ENCODE results near the gene HIVEP3.

The HIVEP3 gene

GRCh38 chr1:41675401-41675800, 243.3 kb downstream of the HIVEP3 start:
- Histone ChIP-seq H3K27ac (ENCODE audit: low read depth, low read length, poor library complexity, severe bottlenecking) (no peak overlapping the region), H2AFZ (ENCODE audit: low read length) (no peak overlapping the region), H3K4me3 (ENCODE audit: low read depth, low read length, poor library complexity, severe bottlenecking) (no peak overlapping the region), H3K4me2 (ENCODE audit: low read length) (no peak overlapping the region), H3K9me2 (ENCODE audit: low read depth, low read length) (no peaks in the 10 kb centered on the region), H3K9me3 (ENCODE audit: low read length) (no peaks in the 10 kb centered on the region), H3K79me2 (ENCODE audit: insufficient read depth, low read length) (no peaks in the 10 kb centered on the region), H3K27me3 (ENCODE audit: insufficient read depth, low read length) (no peaks in the 10 kb centered on the region), H3K9ac (ENCODE audit: low read length) (no peak overlapping the region), H3F3A (ENCODE audit: insufficient read depth, low read length) (no peaks in the 10 kb centered on the region), H3K4me1 (ENCODE audit: insufficient read depth, low read length, severe bottlenecking) (peaks cover 34% of the 10 kb centered on the region), H3K36me3 (ENCODE audit: insufficient read depth, low read length) (no peaks in the 10 kb centered on the region), H4K20me1 (ENCODE audit: insufficient read depth, low read length) (no peaks in the 10 kb centered on the region)
- TF ChIP-seq EZH2 (IDR thresholded peaks at IDR 0.05; ENCODE audit: borderline replicate concordance, low read length) (no peak), CTCF (IDR thresholded peaks at IDR 0.05; ENCODE audit: low read length) (no peak)

GRCh38 chr1:41674522-41674921, 244.2 kb downstream of the HIVEP3 start:
- Histone ChIP-seq H4K20me1 (ENCODE audit: insufficient read depth, low read length) (no peaks in the 10 kb centered on the region), H3F3A (ENCODE audit: insufficient read depth, low read length) (no peaks in the 10 kb centered on the region), H3K9me3 (ENCODE audit: low read length) (no peaks in the 10 kb centered on the region), H3K4me1 (ENCODE audit: insufficient read depth, low read length, severe bottlenecking) (peaks cover 34% of the 10 kb centered on the region), H3K79me2 (ENCODE audit: insufficient read depth, low read length) (no peaks in the 10 kb centered on the region), H2AFZ (ENCODE audit: low read length) (no peak overlapping the region), H3K36me3 (ENCODE audit: insufficient read depth, low read length) (no peaks in the 10 kb centered on the region), H3K9ac (ENCODE audit: low read length) (no peak overlapping the region), H3K27ac (ENCODE audit: low read depth, low read length, poor library complexity, severe bottlenecking) (no peak overlapping the region), H3K9me2 (ENCODE audit: low read depth, low read length) (no peaks in the 10 kb centered on the region), H3K27me3 (ENCODE audit: insufficient read depth, low read length) (no peaks in the 10 kb centered on the region), H3K4me3 (ENCODE audit: low read depth, low read length, poor library complexity, severe bottlenecking) (no peak overlapping the region), H3K4me2 (ENCODE audit: low read length) (no peak overlapping the region)
- TF ChIP-seq CTCF (IDR thresholded peaks at IDR 0.05; ENCODE audit: low read length) (no peak), EZH2 (IDR thresholded peaks at IDR 0.05; ENCODE audit: borderline replicate concordance, low read length) (no peak)

GRCh38 chr1:41673806-41674205, 244.9 kb downstream of the HIVEP3 start:
- Histone ChIP-seq H3K9me3 (ENCODE audit: low read length) (no peaks in the 10 kb centered on the region), H3K4me1 (ENCODE audit: insufficient read depth, low read length, severe bottlenecking) (peaks cover 30% of the 10 kb centered on the region), H3K27ac (ENCODE audit: low read depth, low read length, poor library complexity, severe bottlenecking) (peak overlapping the region; percentile 66), H3K36me3 (ENCODE audit: insufficient read depth, low read length) (no peaks in the 10 kb centered on the region), H3K27me3 (ENCODE audit: insufficient read depth, low read length) (no peaks in the 10 kb centered on the region), H3K4me2 (ENCODE audit: low read length) (peak overlapping the region; percentile 62), H2AFZ (ENCODE audit: low read length) (no peak overlapping the region), H3F3A (ENCODE audit: insufficient read depth, low read length) (no peaks in the 10 kb centered on the region), H4K20me1 (ENCODE audit: insufficient read depth, low read length) (no peaks in the 10 kb centered on the region), H3K4me3 (ENCODE audit: low read depth, low read length, poor library complexity, severe bottlenecking) (peak overlapping the region; percentile 33), H3K9me2 (ENCODE audit: low read depth, low read length) (no peaks in the 10 kb centered on the region), H3K79me2 (ENCODE audit: insufficient read depth, low read length) (no peaks in the 10 kb centered on the region), H3K9ac (ENCODE audit: low read length) (no peak overlapping the region; the same call in 1 of the 2 replicates)
- TF ChIP-seq CTCF (IDR thresholded peaks at IDR 0.05; ENCODE audit: low read length), result no peak
- no peak for TF ChIP-seq EZH2 (IDR thresholded peaks at IDR 0.05; ENCODE audit: borderline replicate concordance, low read length)

All from OCI-LY1 (cell line).